ENCODE measurements around the gene USP5. TPM values are rescaled to one million over a fixed set of nuclear protein-coding genes. Genes with fewer than 3 reads are reported as not detected.

Gene USP5
- polyA plus RNA-seq, 3 donors: 60.3 to 70.2 (median 69.8) TPM

DNA sequence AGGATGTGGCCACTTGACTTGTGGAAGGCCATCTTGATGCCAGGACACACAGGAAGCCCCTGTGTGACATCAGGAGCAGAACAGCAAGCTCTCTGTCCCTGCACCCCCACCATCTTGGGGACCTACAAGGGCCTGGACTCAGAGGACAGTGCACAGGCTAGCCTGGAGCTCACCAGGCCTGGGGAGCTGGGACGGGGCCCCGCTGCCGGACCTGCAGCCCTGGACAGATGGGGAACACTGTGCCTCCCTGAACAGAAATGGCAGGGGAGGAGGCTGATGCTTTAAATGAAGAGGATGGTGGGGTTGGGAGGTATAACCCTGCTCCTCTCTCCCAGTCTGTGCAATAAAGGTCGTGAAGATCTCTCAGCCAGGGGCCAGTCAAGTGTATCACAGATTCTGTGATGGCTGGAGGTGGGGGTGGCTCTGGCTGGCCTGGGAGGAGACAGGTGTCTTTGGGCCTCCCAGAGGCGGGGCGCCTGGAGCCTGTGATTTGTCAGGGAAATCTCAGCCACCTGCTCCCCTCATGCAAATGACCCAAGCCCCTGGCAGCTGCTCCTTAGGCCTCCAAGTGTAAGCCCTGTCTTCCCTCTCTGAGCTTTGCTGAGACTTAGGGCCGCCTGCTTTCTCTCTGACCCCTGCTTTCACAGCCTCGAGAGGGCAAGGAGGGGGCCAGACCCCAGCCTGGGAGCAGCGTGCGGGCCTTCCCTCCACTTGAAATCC lies 12.3 kb upstream of the USP5 start:
- no peak for DNase-seq

DNA sequence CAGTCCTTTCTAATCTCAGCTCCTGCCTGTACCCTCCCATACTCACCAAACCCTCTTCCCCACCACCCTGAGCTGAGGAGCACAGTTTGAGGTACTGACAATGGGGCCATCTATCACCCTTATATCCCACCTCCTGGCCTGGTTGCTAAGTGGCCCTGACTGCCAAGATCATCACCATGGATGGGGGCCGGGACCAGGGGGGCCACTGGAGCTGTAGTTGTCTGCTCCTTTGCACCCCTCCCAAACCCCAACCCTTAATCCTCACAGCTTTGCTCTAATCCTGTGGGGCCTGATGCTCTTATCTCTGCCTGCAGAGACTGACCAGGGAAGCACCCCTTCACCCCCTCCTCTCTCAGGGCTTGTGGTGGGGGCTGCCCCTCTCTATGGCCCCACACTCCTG lies 11.6 kb upstream of the USP5 start:
- DNase-seq: no peak

DNA sequence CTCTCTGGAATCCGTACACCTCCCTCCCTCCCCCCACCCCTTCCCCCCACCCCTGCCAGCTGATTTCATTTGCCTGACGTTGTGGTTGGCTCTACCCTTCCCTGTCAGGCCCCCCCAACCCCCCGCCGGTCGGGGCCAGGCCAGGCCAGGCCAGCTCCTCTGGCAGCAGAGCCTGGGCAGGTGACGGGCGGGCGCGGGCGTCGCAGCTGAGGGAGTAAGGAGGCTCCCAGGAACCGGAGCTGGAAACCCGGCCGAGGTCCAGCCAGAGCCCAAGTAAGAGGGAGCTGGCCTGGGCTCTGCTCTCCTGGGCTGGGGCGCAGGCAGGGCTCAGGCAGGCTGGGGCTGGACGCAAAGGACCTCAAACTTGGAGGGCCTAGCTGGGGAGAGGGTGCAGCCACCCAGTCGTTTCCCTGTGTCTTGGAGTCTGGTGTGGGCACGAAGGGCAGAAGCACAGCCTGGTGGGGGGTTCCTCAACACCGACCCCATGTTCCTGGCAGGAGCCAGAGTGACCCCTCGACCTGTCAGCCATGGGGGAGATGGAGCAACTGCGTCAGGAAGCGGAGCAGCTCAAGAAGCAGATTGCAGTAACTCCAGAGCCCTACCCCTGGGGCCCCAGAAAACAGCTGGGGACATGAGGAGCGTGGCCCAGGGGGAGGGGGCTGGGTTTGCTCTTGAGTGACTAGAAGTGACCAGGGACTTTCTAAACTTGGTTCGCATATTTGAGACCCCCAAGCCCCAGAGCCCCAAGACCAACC lies 11.0 kb upstream of the USP5 start, which contains the start of gene GNB3:
TSS of gene GNB3 (plus strand) at position 165 of the 755 bp plus-strand sequence. CDS start at position 528, 363 bp downstream.
- no peak for DNase-seq

DNA sequence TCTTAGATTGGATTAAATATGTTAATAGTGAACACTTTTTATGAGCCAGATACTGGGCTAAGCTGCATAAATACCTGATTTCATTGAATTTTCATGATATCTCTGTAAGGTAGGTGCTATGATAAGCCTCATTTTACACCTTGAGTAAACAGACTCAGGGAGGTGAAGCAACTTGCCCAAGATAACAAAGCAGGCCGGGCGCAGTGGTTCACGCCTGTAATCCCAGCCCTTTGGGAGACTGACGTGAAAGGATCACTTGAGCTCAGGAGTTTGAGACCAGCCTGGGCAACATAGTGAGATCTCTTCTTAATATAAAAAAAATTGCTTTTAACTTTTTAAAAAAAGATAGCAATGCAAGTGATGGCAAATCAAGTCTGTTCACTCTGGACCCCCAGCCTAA lies 9.9 kb upstream of the USP5 start:
- DNase-seq: no peak

DNA sequence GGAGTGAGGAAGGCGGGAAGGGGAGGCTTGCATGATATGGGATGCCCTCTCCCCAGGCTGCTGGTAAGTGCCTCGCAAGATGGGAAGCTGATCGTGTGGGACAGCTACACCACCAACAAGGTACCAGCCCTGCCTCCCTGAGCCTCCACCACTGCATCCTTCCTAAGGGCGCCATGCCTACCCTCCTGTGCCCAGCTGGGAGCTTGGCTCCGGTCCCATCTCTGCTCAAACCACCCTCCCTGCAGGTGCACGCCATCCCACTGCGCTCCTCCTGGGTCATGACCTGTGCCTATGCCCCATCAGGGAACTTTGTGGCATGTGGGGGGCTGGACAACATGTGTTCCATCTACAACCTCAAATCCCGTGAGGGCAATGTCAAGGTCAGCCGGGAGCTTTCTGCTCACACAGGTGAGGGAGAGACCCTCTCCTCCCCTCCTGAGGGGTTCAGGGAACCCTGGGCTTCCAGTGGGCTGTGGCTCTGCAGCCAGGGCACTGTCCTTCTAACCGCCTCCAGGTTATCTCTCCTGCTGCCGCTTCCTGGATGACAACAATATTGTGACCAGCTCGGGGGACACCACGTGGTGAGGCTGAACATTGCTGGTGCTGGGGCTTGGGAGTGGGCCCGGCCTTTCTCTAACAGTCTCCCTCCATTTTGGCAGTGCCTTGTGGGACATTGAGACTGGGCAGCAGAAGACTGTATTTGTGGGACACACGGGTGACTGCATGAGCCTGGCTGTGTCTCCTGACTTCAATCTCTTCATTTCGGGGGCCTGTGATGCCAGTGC lies 8.6 kb upstream of the USP5 start:
- DNase-seq: no peak

DNA sequence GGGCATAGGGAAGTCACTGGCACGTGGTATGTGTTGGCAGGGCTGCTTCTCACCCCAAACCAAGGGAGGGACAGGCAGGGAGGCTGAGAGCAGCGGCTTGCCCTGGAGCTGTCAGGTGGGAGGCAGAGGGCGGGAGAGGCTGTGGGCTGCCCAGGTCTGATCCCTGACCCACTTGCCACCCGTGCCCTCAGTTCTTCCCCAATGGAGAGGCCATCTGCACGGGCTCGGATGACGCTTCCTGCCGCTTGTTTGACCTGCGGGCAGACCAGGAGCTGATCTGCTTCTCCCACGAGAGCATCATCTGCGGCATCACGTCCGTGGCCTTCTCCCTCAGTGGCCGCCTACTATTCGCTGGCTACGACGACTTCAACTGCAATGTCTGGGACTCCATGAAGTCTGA lies 6.6 kb upstream of the USP5 start:
- DNase-seq: no peak

DNA sequence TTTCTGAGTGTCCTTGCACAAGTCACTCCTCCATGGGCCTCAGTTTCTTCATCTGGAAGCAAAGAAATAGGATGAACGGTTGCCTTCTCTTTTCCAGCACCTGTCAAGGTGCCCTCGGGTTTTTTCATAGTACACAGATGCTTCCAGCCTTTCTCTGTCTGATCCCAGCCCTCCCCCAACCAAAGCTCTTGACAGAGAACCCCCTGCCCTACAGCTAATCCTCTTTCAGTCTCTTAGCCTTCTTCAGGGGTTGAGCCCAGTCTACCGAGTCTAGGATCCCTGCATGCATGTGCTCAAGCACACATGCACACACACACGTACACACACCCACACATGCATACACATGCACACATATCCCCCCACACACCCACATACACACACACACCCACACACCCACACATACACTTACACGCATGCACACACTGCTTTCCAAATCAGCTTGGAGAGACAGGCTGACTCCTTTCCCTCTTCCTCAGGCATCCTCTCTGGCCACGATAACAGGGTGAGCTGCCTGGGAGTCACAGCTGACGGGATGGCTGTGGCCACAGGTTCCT lies 5.6 kb upstream of the USP5 start:
- no peak for DNase-seq

DNA sequence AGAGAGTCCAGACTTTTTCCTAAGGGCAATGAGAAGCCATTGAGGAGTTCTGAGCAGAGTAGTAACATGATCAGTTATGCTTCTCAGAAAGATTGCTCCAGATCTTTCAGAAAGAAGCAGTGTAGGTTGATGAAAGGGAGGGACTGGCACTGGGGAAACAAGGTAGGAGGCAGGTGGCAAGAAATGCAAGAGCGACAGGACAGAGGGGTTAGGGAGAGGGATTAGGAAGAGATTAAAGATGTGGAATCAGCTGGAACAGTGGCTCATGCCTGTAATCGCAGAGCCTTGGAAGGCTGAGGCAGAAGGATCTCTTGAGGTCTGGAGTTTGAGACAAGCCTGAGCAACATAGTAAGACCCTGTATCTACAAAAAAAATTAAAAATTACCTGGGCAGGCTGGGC lies 4.3 kb upstream of the USP5 start:
- no peak for DNase-seq

DNA sequence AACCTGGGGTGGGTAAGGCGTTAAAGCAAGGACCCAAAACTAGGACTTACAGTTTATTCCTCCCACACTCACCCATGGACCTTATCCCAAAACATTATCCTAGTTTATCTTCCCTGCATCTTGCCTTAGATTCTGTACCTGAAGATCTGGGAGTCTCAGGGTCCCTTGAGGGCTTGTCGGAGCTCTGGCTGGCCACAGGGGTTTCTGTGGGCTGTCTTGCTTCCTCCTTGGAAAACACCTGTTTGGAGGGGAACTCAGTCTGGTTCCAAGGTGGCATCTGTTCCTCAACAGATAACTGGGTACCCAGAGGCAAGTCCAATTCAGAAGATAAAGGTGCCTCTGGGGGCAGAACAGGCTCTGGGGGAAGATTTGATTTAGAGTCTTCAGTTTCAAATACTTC lies 2.5 kb upstream of the USP5 start:
- no peak for DNase-seq

DNA sequence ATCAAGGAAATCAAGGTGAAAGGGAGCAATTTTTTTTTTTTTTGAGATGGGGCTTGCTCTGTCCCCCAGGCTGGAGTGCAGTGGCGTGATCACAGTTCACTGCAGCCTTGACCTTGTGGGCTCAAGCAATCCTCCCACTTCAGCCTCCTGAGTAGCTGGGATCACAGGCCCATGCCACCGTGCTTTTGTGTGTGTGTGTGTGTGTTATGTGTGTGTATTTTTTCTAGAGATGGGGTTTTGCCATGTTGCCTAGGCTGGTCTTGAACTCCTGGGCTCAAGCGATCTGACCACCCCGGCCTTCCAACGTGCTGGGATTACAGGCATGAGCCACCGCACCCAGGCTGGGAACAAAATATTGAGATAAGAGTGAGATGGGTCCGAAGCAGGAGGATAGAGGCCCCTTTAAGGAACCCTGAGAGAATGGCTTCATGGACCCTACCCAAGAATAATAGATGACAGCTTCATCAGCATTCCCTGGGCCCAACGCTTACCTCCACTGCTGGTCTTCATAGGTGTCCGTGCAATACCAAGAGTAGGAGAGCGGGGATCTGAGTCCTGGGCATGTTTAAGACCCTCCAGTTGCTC lies 1.9 kb upstream of the USP5 start:
- DNase-seq: no peak

DNA sequence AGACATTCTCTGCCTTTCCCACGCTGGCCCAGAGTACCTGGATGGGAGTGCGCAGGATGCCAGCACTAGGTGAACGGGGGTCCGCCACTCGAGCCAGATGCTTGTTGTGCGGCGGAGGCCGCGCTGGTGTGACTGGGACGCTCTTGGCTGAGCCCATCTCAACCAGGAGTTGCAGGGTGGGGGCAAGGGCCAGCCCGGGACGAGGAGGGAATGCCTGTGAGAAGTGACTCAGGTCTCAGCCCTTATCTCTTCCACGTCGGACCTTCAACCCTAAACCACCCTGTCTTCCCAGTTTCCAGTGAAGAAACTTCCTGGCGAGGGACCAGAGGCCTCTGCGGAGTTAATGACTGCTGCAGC lies 1.2 kb upstream of the USP5 start:
- DNase-seq: no peak

DNA sequence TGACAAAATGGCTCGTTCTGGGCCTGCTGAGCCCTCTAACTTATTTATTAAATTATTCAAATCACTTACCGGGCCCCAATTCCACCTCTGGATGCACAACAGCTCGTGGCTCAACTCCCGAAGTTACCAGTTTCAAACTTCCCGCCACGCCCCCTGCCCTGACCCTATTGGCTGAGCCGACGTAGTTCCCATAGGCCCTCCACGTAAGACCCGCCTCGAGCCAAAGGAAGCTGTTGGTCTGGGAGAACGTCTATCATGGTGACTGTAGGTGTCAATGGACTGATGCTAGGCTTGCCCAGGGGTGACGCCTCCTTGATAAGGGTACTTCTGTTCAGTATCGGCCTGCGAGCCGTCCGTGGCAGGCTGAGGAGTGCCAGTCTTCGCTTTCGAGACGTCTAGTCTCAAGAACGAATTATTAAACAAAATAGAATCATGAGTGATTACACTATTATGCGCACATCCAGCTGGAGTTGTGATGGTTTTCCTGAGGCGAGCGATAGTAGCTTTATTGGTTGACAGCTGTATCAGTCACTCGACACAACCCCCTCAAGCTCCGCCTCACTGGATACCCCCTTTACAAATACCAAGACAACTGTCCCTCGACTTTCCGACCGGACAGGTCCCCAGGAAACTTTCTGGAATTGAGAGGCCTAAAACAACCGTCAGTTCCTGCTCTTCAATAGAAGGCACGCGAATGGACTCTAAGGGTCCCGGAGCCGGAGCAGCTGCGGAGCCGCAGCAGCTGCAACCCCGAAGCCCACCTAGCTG lies 613 bp upstream of the USP5 start, which contains the start of gene CDCA3:
TSS of gene CDCA3 (minus strand) at position 134 of the 768 bp plus-strand sequence. CDS start 334 bp downstream, outside the sequence.
- peak; percentile 97 for DNase-seq

DNA sequence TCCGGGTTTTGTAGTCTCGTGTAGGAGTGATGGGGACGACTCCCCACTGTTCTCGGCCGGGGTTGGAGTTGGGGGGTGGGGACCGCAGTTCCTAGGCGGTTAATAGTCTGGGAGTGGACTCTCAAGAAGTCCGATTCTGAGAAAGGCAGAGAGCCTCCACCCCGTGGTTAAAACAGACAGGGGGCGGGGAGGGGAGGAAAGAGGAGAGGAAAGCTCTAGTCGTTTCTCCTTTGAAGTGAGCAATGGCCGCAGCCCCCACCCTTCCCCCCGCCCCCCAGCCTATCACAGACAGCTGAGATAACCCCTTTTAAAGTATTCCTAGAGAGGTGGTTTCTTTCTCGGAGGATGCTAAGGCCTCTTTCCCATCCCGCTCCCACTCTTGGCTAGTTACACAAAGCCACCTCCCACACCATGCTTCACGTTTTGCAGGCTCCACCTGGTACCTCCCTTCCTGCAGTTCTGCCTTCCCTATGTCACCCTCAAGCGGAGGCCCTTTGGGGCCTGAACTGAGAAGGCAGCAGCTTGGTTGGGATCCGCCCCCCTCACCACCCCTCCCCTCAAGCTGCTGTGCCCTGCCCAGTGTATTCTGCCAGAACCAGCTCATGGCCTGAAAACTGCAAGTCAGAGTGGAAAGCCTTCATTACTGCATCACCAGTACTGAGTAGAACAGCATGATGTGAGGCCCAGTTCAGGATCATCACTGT lies 853 bp downstream of the USP5 start:
- no peak for DNase-seq

DNA sequence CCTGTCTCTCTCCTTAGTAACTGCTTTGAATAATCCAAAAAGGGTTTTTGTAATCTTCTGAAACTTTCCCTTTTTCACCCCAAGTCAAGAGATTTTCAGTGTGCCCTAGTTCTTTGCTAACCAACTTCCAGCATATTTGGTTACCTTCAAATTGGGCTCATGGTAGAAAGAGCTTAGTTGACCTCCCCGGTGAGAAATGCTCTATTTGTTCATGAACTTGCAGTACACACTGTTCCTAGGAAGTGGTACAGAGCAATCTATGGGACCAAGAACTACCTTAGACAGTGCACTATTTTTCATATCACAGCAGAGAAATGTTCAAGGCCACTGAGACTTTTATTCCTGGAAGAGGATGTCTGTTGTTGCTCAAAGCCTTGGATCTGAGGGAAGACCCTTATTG lies 1.7 kb downstream of the USP5 start:
- DNase-seq: no peak

DNA sequence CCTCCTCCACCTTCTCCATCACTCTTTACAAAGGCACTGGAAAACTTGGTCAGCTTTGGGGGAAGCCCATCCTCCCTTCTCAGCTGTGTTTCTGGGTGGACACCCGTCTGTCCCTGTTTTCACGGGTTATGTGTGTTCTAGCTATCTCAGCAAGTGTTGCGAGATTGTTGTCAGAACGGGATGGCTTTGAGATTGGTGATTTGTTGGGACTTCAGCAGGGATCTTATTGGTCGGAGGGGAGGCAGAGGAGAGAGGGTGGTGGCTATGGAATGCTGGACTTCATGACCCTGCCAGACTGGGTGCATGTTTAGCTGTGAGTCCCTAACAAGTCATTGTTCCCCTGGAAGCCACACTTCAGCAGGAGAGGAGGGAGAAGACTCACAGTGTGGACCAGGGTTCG lies 2.1 kb downstream of the USP5 start:
- no peak for DNase-seq

DNA sequence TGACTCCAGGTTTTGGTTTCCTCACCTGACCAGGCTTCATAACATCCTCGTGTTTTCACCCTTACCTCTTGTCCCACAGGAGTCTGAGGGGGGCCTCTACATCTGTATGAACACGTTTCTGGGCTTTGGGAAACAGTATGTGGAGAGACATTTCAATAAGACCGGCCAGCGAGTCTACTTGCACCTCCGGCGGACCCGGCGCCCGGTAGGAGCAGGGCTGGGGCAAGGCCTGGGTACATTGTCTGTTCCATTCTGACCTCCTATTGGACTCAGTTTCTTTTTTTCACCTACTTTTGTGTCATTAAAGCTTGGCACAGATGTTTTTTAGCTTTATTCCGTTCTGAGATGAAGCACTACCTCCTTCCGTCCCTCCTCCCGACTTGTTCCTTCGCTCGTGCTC lies 3.4 kb downstream of the USP5 start:
- no peak for DNase-seq

DNA sequence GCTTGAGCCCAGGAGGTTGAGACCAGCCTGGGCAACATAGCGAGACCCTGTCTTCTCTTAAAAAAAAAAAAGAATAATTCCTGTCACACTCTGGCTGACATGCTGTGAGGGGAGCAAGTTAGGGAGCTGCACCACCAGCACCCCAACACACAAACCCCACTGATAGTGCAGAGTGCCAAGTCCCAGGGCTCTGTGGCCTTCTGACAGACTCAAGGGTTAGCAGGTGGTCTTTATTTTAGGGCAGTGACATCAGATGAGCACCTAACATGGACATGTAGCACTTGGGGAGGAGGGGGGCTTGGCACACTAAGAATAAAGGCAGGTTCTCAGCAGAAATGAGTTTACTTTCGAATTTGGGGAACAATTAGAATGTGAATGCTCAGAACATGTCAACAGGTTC lies 6.8 kb downstream of the USP5 start:
- no peak for DNase-seq

DNA sequence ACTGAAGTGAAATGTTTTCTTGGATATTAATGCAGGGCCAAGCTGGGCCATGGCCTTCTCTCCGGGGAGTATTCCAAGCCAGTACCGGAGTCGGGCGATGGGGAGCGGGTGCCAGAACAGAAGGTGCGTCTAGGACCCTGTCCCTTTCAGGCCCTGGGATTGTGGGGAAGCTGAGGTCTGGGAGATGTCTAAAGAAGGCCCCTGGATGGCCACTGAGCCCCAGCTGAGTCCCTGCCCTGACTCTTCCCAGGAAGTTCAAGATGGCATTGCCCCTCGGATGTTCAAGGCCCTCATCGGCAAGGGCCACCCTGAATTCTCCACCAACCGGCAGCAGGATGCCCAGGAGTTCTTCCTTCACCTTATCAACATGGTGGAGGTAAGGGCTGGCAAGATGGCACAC lies 8.2 kb downstream of the USP5 start:
- DNase-seq: no peak

DNA sequence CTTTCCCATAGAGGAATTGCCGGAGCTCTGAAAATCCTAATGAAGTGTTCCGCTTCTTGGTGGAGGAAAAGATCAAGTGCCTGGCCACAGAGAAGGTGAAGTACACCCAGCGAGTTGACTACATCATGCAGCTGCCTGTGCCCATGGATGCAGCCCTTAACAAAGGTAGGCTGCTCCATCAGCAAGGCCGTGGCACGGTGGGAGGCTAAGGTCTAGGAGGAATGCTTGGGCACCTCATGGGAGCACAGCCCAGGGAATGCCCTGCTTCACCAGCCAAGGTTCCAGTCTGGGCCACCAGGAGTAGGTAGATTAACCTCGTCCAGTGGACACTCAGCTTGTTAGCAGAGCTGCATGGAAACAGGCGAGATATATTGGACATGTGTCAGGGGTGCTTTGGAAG lies 9.0 kb downstream of the USP5 start:
- DNase-seq: no peak

DNA sequence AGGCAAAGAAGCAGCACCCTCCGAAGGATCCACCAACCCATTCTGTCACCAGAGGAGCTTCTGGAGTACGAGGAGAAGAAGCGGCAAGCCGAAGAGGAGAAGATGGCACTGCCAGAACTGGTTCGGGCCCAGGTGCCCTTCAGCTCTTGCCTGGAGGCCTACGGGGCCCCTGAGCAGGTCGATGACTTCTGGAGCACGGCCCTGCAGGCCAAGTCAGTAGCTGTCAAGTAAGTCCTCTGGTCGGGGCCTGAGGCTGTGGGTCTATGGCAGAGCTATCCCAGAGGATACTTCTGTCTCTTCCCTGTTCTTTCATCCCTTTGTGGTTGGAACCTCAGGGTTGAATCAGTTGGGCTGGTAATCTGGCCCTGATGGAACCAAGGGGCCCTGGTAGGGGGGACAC lies 9.4 kb downstream of the USP5 start:
- no peak for DNase-seq

DNA sequence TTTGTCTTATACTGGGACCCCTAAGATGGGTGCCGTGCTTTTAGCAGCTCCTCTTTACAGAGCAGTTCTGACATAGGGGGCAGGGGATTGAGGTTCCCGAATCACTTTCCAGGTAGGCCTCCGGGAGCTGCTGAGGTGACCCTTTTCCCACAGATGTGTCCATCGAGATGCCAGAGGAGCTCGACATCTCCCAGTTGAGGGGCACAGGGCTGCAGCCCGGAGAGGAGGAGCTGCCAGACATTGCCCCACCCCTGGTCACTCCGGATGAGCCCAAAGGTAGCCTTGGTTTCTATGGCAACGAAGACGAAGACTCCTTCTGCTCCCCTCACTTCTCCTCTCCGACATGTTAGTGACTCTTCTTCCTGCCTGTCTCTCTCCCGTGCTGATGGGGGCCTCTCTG lies 11.1 kb downstream of the USP5 start:
- no peak for DNase-seq
